Omental fat pad (tissue), 4 donors: ENCODE data around the gene ZNF148. TPM values are rescaled to one million over a fixed set of nuclear protein-coding genes. Genes with fewer than 3 reads are reported as not detected.

Experiments
- ATAC-seq: fragments of 150-250 bp; one replicate; pipeline ENCODE4 v1.9.1; 2016; ENCODE audit warnings: mild to moderate bottlenecking, moderate library complexity; ENCODE audit not compliant: low FRiP score
- DNase-seq: peaks from one replicate; pipeline ENCODE4 v3.0.0-alpha.2; 2019; ENCODE audit warnings: low spot score
- CTCF ChIP-seq, 3 donors: fragments of 450-650 bp; IDR thresholded peaks; one replicate each; pipeline ENCODE4 v1.5.1; 2016 to 2017; ENCODE audit warnings: antibody characterized with exemption in 3 of 3, mild to moderate bottlenecking in 3 of 3, moderate library complexity in 2 of 3
- total RNA-seq, 4 donors: library from RNA; depleted of rRNA; stranded (reverse); fragments of >200 nt; gene quantifications; one replicate each; pipeline ENCODE4 v1.1.0, GENCODE V29; 2016

ZNF148 gene
- total RNA-seq, 4 donors from 2014 or later = 23.9 to 34.5 (median 24.9) TPM

DNA sequence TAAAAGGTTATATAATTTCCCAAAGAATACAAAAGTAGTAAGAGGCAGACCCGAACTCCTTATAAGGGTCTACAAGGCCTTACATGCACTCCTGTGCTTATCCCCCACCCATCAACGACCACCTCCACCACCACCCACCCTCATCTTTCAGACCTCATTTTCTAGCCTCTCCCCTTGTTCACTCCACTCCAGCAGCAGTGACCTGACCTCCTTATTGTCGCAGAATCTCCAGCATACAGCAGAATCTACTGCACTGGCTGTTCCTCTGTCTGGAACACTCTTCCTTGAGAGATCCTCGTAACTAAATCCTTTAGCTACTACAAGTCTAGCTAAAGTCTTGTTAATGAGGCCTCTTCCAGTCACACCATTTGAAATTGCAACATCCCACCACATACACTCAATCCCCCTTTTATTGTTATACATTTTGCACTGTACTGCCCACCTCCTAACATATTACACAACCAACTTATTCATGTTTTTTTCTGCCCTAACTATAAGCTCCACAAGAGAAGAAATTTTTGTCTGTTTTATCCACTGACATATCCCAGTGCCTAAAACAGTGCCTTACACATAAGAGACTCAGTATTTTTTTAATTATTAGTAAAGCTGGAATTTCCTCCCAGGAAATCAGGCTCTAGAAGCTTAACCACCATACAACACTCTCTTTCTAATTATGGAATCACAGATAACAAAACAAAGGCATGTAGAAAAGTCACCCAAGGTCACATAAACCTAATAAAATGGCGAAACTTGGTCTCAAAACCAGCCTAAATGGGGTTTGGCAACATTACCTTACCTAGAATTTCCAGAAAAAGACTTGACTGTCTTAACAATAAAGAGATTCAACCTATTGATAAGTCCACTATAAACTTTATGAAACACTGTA lies 40.2 kb downstream of the ZNF148 start:
- DNase-seq (no peak), ATAC-seq (no peak)
- TF ChIP-seq CTCF (IDR thresholded peaks at IDR 0.05) = no peak

GRCh38 chr3:125332504-125332903 lies 42.6 kb downstream of the ZNF148 start:
- TF ChIP-seq CTCF (IDR thresholded peaks at IDR 0.05) = no peak
- ATAC-seq (no peak), DNase-seq (no peak)

GRCh38 chr3:125331243-125331642 lies 43.9 kb downstream of the ZNF148 start:
- TF ChIP-seq CTCF (IDR thresholded peaks at IDR 0.05) = no peak
- DNase-seq (no peak), ATAC-seq (no peak)

GRCh38 chr3:125326957-125327356 lies 48.2 kb downstream of the ZNF148 start:
- ATAC-seq (no peak), DNase-seq (no peak)
- no peak for TF ChIP-seq CTCF (IDR thresholded peaks at IDR 0.05)

- ATAC-seq (no peak), DNase-seq (no peak)
- TF ChIP-seq CTCF (IDR thresholded peaks at IDR 0.05) = no peak
Measured at GRCh38 chr3:125325746-125326145, 49.4 kb downstream of the ZNF148 start.

- TF ChIP-seq CTCF (IDR thresholded peaks at IDR 0.05) = no peak
- ATAC-seq = no peak
Measured at GRCh38 chr3:125324341-125324740, 50.8 kb downstream of the ZNF148 start.

GRCh38 chr3:125322917-125323316 lies 52.2 kb downstream of the ZNF148 start:
- TF ChIP-seq CTCF (IDR thresholded peaks at IDR 0.05) = no peak
- no peak for DNase-seq

More at GRCh38 chr3:125324341-125324740, 50.8 kb downstream of the ZNF148 start:
- no peak for DNase-seq

More at GRCh38 chr3:125322917-125323316, 52.2 kb downstream of the ZNF148 start:
- no peak for ATAC-seq
